GM21423 (cell line): ENCODE results near the gene ATP8B4.

ENCODE experiments used
- ATAC-seq: cut with Tn5 transposase; IDR thresholded peaks from one replicate; pipeline ENCODE4 v1.9.1; 2021; ENCODE audit warnings: mild to moderate bottlenecking, moderate library complexity; ENCODE audit not compliant: unreplicated experiment

Gene ATP8B4

DNA sequence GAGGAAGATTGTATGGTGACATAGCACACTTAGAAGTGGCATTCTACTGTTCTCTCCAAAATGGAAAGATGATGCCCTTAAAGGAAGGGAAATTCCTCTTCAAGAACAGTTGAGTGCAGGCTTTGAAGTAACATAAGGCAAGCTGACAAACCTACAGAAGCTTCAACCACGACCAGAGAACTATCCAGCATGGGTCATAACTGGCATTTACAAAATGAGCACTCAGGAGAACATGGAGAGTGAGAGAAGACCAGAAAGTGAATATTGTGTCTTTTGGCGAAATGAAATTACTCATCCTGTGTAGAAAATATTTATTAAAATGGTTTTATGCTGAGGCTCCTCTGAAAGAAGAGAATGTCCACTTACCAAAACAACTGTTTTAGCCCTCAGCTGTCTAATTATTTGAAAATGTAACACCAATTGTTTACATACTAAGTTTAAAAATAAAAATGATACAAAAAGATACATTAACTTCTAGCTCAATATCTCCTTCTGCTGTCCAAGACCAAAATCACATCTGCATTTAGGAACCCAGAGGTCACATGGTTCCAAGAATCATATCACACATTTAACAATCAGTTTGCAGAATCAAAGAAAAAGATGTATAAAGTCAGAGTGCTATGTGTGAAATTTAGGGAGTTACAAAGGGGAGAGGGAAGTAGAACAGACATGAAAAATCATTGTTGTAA is 216.9 kb downstream of the ATP8B4 start:
- ATAC-seq = no peak

DNA sequence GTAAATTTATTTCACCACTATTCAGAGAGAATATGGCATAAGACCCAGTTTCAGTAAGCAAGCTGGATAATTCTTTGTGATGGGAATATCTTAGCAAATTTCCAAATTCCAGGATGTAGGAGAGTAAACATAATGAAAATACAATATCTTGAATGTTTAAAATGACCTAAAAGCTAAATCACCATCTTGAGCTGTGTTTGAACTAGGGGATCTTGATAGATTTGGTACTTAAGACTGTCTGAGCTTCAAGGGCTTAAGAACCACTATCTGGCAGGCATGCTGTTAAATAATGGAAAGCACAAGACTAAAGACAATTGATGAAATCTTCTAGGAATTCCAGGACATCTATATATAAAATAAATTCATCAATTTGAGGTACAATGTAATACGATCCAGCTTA is 217.7 kb downstream of the ATP8B4 start:
- no peak for ATAC-seq

DNA sequence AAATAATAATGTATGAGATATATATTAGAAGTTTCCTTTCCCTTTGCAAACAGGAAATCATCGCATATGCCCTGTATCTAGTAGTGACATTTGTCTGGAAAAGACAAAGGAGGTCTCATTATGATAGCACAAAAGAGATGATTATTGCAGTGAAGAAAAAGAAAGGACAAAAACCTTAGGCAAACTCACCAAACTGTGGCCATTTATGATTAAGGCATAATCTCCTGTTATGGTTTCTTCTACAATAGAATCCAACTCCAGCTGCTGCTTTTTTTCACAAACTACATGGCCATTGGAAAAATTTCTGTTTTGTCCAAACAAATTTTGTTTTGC is 218.2 kb downstream of the ATP8B4 start:
- no peak for ATAC-seq

DNA sequence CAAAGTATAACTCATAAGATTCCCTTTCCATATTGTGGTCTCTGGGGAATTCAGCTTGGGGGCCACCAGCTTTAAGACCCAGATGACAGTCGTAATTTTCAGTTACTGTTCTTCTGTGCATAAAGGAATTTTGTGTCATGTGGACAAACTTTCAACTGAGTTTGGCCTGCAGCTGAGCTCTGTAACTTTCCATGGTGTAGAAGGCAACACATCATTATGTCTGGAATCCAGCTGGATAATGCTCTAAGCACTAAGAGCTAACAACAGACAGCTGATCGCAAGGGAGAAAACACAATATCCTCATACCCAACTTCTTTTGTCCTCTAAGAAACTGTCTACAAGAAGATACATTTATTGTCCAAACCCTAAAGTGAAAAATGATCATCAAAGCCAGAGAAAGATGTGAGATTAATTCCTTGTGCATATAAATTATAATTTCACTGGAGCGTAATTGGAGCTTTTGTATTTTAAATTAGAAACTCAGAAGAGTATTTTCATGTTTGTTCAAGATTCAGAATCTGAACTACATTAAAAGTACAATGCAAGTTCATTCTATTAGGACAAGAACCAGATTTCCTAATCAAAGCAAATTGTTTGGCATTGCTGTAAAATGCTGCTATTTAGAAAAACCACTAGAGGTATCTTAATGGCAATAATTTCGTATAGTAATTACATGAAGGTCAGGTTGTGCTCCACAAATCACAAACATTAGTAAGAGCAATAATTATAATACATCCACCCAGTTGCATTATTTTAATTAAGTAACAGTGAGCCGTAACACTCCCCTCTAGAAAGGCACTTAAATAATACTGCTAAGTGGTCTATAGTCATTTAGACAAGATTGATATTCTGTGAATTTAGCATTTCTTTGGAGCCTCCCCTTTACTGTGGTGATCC is 218.8 kb downstream of the ATP8B4 start:
- no peak for ATAC-seq

DNA sequence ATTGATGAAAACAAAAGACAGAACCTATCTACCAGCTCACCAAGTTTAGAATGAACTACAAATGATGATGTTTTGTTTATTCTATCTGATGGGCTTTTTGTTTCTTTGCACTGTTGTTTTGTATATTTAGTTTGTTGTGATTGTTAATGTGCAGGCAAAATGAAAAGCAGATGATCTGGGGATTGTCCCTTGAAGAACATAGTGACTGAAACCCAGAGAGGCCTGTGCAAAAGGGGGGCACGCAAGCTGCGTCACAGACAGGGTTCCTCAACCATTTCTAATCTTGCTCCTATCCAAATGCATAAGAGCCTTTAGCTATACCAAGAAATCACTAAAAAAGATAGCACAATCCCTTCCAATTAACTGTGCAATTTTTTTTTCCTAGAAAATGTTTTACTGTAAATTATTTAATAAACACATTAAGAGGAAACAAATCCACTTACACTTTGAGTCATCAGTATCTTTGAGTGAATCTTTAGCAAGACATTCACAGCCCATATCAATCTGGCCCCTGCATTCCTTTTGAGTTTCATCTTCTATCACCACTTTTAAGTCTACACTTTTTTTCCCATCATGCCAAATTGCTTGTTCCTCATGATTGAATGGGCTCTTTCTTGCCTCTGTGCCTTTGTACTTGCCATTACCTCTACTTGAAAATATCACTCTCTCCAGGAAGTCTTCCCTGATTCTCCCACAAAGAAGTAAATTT is 220.3 kb downstream of the ATP8B4 start:
- ATAC-seq = no peak

DNA sequence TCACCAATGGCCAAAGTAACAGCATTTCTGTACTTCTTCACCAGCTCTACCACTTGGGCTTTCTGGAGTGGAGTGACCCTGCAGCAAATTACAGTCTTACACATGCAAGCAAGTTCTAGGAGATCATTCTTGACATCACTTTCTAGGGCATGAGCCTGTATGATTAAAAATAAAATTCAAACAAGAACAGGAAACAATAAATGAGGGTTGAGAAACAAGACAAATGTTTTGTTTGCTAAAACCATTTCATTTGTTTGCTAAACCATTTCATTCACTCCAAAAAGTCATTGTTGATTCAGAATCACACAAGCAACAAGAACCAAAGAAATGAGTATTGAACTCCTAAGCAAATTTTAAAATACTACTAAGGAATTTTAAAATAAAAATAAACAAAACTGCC is 220.9 kb downstream of the ATP8B4 start:
- ATAC-seq = no peak

DNA sequence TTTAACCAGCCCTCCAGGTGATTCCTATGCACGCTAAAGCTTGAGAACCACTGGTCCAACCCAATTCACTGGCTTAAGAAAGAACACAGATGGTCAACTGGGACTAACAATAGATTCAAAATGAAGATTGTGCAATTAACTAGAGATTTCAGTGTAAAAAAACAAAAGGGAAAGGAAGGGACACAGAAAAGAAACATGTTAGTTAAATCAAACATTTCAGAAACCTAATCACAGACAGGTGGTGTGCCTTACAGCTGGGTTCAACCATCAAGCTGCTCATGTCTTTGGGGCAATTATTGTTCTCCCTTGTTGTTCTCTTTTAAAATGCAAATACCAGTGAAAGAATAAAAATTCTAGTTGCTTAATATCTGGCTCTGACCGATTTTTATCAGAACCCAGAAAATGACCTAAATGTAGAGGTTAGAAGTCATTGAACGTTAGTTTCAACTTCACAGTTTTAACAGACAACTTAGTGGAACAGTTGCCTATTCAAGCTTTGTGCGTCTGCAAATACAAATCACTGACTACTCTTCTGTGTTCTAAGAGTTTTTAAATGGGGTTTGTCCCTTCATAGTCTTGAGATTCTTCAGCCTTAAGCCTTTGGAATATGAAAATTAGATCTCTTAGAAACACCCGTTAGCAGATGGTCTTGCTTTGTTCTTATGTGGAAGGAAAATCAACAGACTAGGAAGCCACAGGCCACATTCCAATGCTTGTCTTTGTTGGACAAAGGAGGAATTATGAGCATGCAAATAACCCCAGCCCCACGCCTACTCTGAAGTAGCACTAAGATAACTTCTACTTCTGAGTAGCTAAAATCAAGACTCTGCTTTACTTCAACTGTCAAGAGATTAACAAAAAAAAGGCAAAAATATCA is 223.4 kb downstream of the ATP8B4 start:
- no peak for ATAC-seq

DNA sequence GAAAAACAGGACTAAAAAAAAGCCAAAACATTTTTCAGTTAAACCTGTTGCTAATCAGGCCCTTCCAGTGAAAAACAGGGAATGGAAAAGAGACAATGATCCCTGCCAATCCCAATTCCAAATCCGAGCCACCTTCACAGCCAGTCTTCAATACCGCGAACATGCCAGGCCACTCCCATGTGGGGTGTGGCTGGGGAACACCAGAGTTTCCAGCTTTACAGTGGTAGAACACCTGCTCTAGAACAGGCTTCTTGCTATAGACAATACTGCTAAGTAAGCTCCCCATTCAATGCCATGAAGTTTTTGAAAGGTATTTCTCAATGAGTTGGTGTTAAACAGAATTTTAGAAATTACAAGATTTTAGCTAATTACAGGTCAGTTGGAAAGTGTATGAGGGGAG is 228.3 kb downstream of the ATP8B4 start:
- no peak for ATAC-seq

DNA sequence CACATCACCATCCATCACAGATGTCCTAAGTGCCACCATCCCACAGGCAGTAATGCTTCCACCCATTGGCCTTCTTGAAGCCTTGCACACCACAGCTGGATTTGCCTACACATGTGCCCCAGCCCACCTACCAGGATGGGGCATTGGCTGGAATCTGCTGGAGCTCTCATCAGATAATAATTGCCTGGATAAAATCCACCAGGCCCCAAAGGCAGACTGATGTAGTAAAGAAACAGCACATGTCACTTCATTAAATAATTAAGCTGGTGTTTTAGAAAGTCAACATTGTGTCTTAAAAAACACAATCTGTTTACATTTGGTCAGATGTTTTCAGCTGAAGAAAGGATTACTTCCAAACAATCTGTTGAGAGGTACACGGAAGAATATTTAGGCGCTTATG is 229.5 kb downstream of the ATP8B4 start:
- ATAC-seq = no peak

DNA sequence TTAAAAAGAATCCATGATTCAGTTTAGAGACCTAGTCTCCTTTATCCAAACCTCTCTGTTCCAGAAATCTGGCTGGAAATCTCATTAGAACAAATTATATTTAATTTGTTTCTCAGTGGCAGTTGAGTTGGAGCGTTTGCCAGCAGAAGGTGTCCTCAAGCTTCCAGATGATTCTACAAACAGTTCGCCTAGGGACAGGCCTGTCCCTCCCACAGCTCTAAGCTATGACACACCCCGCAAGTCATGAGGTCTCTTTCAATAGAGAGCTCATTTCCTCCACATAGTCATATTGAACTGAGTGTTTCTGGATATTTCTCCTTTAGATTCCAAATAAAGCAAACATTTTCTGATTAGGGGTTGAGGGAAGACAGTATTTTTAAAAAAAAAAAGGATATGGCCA is 230.3 kb downstream of the ATP8B4 start:
- no peak for ATAC-seq

DNA sequence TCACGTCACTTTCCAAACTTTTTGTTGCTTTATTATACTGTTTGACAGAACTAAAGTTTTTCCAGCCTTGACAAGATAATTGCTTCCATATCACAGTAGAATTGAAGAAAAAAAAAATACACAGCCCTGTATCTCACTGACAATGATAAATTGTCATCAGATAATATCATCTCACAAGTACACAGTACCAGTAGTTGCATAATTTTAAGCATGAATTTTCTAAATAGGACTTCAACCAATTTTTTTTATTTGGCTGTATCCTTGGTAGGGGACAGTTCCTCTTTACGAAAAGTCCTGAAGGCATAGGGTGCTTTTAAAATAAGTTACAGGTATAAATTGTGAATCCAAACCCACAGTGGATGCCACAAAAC is 230.7 kb downstream of the ATP8B4 start:
- ATAC-seq = no peak

DNA sequence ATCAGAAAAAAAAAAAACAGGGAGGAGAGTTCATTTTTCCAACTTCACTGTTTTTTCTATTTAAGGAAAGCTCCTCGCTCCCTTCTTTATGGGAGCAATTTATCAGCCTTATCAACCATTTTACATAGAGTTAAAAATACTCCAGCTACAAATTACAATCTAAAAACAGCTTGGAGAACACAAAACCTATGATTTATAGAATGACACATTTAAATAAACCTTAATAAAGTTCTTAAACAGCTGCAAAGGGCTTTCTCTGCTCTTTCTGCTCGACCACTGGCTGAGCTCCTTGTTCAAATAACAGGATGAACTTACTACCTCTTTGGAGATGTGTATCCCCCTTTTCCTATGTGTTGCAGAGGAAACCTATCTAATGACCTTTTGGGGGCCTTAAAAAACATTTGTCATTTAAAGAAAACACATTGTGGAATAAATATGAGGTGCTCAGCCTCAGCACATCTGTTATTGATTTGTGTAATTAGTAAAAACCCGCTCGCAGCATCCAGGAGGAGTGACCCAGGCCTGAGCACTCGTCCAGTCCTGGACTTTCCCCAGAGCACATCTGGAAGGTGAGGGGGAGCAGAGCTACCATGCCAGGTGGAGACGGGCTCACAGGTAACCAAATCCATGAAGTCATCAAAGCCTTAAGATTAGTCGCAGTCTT is 231.2 kb downstream of the ATP8B4 start:
- ATAC-seq = no peak

DNA sequence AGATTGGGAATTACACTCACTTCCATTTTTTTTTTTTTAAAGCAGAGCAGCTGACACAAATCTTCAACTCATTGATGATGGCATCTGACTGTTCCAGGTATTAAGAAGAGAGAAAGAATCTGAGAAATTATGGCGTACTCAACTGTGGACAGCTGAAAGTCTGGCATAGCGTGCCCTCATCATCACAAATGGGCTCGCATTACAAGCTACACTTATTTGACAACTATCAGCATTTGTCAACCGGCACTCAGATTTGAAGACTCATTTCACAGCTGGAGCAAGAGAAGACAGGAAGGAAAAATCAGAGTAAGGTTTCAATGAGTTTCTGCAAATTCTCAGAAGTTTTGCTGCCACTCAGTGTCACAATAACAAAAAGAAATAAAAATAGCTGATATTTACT is 235.9 kb downstream of the ATP8B4 start:
- ATAC-seq = no peak

DNA sequence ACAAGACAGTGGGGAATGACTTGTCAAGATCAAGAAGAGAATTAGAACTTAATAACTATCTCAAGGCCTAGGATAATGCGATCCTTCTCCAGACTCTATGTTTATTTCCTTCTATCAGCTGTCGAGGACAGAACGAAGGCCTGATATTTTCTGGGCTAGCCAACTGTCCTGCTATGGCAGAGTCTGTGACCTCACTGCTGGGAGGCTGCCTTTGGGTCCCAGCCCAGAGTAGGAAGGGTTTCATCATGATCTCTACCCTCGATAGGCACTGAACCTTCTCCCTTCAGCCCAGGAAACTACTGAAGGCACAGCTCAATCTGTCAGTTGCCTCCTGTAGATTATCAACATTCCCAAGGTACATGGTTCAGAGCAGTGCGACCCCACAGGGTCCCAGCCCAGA is 237.2 kb downstream of the ATP8B4 start:
- no peak for ATAC-seq

DNA sequence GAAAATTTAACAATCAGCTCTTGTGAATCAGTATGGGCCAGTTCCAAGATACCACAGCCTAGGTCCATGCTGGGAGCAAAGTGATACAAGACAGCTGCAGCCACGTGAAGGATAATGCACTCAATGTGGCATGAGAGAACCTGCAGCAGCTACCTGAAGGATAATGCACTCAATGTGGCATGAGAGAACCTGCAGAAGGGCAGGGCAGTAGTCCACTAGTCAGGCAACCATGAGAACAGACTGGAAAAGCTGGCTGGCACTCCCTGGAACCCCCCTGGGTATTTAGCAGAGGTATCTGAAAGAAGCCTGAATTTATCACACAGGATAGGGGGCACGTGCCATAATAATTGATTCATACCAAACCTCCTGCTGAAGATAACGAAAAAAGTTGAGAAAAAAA is 237.6 kb downstream of the ATP8B4 start:
- ATAC-seq = no peak

DNA sequence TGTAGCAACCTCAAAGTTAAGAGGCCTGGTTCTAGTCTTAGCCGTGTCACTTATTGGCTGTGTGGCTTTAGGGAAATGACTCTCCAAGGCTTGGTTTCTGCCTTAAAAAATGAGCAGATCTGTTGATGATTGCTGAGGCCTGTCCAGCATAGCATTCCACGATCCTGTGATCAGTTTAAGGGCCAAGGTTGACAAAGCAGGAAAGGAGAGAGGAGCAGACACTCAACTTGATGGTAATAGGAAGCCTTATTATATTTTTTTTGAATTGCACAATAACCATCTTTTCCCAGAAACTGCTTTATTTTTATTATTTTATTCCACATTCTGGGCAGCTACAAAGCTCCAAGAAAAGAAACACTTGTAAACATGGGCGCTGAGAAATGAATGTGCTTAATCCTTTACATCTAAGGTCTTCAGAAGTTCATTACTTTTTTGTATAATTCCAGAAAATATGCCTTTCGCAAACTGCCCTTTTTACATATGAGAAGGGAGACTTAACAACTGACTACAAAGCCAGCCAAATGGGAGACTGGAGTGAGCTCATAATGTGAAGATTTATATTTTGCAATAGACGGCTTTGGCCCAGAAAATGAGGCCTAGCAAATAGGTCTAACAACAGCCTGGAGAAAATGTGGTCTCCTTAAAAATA is 241.0 kb downstream of the ATP8B4 start:
- no peak for ATAC-seq

DNA sequence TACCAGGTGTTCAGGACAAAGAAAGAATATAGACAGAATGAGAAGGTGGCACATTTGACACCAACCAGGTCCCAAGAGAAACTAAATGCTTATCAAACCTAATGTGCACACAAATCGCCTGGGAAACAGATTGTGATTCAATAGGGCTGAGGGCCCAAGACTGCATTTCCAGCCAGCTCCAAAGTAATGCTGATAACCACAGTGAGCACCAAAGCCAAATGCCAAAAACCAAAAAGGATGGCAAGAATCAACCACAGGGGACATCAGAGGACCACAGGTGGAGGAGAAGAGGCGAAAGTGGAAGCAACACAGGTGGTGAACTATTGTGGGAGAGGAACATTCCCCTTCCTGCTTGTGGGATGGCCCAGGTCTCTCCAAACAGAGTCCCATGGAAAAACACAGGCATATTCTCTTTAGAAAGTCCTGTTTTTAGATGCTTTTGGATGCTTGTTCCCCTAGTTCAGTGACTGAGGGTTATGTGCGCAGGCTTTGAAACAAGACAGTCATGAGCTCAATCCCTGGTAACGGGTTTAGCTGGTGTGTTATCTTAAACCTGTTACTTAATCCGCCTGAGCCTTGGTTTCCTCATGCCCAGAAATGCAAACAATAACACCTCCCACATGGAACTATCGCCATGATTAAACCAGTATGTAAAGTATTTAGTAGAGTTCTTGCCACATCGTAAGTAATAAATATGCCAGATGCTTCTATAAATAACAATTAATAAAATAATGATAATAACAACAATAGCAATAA is 241.7 kb downstream of the ATP8B4 start:
- no peak for ATAC-seq

DNA sequence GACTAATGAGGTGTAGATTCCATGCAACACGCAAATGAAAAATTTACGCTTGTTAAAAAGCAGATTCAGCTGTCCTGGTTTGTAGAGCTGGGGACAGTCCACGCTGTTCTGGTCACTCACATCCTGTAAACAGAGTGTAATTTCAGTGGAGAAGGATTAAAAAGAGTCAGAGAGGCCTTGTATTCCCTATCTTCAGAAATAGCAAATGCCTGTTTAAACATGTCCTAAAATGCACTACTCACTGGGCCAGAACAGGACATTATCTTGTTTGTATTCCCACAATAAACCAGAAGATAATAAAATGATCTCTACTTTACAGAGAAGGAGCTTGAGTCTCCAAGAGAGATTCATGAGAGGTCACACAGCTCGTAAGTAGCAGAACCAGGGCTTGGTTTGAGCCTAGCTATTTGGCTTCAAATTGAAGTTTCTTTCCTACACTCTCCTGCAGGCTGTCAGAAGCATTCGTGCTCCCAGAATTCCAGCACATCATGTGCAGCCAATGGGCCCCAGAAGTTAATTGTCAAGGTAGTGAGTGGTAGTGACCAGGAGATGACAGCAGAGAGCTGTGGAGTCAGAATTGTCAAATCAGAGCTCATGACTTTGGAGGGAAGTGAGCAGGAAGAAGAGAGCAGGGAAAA is 242.5 kb downstream of the ATP8B4 start:
- no peak for ATAC-seq

DNA sequence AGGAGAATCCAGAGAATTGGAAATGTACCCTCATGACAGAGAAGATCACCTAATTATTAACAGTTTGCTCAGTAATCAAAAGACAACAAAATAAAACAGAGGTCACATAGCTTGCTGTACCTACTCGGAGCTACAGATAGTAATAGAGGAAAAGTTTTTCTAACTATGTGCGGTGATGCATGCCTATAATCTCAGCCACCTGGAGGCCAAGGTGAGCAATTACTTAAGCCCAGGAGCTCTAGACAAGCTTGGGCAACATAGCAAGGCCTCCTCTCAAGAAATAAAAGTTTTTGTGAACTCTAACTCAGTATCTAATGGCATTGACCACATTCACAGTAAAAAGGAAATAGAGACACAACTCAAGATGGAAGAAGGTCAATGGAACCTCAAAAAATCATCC is 243.6 kb downstream of the ATP8B4 start:
- ATAC-seq = no peak
